K562 (cell line): ENCODE data around the gene BCL2L1. TPM values are rescaled to one million over a fixed set of nuclear protein-coding genes. Genes with fewer than 3 reads are reported as not detected.

Source experiments
- AFF4 ChIP-seq: sonication (generic); formaldehyde crosslinking; IDR thresholded peaks from 2 replicates; pipeline ENCODE4 v1.8.0; 2023; ENCODE audit warnings: mild to moderate bottlenecking, missing genetic modification reagents
- MCM7 ChIP-seq, 2 experiments: fragments of 450-650 bp; IDR thresholded peaks; 2 replicates each; pipeline ENCODE4 v1.6.1; 2016 to 2018
- NEUROD1 ChIP-seq: fragments of 150-350 bp; IDR thresholded peaks from 2 replicates; pipeline ENCODE4 v1.6.1; 2014; ENCODE audit warnings: borderline replicate concordance, low read length, low read depth; ENCODE audit not compliant: partially characterized antibody
- PREB ChIP-seq: sonication (generic); formaldehyde crosslinking; IDR thresholded peaks from 2 replicates; pipeline ENCODE4 v1.8.1; 2023; ENCODE audit warnings: mild to moderate bottlenecking, missing genetic modification reagents
- ZBED1 ChIP-seq: IDR thresholded peaks from 2 replicates; pipeline ENCODE4 v1.6.1; 2014
- polyA plus RNA-seq, 8 experiments: library from polyadenylated mRNA; depleted of rRNA in 4 of 8; stranded (reverse) in 5 of 8; unstranded in 3 of 8; fragments of >200 nt; fragmentation: Nextera tagmentation in 2 of 8; fragmentation: Illumina TruSeq in 1 of 8; extraction: Ambion mirVana in 2 of 8; extraction: Trizol in 1 of 8; gene quantifications; 2 replicates each; pipeline versions ENCODE4 v1.2.1 to v1.2.3, GENCODE V29; 2011 to 2014; ENCODE audit warnings: inconsistent platforms in 1 of 8, missing spikeins in 1 of 8
- total RNA-seq, 7 experiments: library from RNA; depleted of rRNA in 6 of 7; stranded (reverse); fragments of >200 nt in 6 of 7; fragmentation: Illumina TruSeq in 2 of 7; extraction: Trizol in 2 of 7; gene quantifications; 2 replicates each; pipeline versions ENCODE4 v1.2.1 to v1.2.3, GENCODE V29; 2011 to 2021; ENCODE audit warnings: low replicate concordance in 1 of 7

The BCL2L1 gene
- total and polyA plus RNA-seq, 9 of the 15 experiments (the other 6 are each of a cell fraction or from before 2014, with no cell fraction given), result 3.3 to 182 (median 120) TPM

- TF ChIP-seq AFF4 (CRISPR knock-in tag) (no peak), PREB (no peak), MCM7 (IDR thresholded peaks at IDR 0.05) (no peak), NEUROD1 (no peak), ZBED1 (no peak)
Measured at GRCh38 chr20:31764641-31765305, 42.1 kb upstream of the BCL2L1 start (continued).
